ENCODE measurements around the gene CD46.
A peak's percentile ranks its signal among the peaks of the same experiment; 100 is the strongest.

Gene CD46

GRCh38 chr1:207831517-207832327 is 79.9 kb downstream of the CD46 start:
- no peak for DNase-seq

DNA sequence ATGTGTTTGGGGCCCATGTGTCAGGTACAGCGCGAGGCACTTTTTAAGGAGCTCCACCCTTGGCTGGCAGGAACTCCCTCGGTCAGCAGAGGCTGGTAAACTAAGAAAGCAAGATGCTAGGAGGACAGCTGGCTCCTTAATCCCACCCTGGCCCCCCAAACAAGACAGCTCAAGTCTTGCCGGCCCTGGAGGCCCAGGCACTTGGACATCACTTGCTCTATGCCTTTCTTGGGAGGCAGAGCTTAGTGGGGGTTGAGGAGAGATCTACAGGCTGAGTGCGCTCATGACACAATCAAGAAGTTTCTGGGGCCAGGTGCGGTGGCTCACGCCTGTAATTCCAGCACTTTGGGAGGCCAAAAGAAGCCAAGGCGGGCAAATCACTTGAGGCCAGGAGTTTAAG is 80.9 kb downstream of the CD46 start:
- DNase-seq = no peak

- peak; percentile 17 to 23 for DNase-seq
Observed at GRCh38 chr1:207833381-207833780, 81.5 kb downstream of the CD46 start.

DNA sequence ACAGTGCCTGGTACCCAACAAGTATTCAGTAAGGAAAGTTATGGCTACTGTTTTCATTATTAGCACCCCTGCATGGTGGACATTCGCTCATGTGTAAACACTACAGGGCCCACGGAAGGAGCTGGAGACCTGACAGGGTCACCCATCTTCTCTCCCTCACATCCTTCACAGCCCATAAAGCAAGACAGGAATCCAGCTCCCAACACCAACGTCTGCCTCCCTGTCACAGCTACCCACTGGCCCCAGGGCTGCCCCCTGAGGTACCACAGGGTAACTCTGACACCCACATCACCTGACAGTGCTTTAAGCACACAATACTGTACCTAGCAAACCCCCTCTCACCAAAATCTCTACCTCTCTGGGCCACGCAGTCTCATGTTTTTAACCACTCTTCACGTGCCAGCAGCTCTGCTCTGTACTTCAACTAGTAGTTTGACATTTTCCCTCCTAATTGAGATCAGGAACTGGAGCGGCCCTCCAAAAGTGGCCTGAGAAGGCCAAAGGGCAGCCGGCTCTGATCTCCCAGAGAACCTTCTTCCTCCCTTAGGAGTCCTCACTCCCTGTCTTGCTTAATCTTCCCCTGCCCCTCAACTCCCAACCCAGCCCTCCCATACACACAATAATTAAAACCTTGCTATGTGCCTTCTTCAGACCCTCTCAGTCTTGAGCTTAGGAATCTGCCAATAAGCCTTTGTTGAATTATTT is 82.3 kb downstream of the CD46 start:
- no peak for DNase-seq

- no peak for DNase-seq
Observed at GRCh38 chr1:207835958-207836357, 84.1 kb downstream of the CD46 start.

DNA sequence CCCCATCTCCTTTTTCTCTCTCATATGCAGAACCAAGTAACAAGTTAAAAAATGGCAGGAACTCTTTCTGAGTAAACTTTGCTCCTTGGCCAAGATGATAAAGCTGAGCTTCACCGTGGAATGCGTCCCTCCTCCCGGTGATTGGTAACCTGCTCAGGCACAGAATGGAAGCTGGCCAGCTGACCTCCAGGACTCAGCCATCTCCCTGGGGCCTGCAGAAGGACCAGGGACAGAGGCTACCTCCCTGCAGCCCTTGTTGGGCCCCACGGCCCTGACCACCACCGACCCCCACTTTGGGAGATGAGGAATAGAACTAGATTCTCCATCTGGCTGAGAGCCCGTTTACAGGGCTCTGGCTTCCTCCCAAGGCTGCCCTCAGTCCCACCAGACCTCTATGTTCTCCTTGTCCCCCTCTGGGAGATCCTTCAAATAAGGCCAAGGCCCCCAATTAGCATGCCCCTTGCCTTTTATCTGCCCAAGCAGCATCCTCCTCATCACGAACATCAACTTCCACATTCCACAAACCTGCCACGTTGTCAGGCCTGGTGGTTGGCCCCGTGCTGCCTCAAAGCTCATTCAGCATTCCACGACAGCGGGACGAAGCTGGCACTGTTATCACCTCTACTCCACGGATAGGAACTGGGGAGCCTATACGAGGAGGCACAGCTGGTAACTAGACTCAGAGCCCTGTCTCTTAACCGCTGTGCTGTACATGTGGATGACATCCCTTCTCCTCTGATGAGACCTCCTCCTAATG is 84.9 kb downstream of the CD46 start:
- no peak for DNase-seq

- no peak for DNase-seq
Observed at GRCh38 chr1:207837673-207838072, 85.8 kb downstream of the CD46 start.

DNA sequence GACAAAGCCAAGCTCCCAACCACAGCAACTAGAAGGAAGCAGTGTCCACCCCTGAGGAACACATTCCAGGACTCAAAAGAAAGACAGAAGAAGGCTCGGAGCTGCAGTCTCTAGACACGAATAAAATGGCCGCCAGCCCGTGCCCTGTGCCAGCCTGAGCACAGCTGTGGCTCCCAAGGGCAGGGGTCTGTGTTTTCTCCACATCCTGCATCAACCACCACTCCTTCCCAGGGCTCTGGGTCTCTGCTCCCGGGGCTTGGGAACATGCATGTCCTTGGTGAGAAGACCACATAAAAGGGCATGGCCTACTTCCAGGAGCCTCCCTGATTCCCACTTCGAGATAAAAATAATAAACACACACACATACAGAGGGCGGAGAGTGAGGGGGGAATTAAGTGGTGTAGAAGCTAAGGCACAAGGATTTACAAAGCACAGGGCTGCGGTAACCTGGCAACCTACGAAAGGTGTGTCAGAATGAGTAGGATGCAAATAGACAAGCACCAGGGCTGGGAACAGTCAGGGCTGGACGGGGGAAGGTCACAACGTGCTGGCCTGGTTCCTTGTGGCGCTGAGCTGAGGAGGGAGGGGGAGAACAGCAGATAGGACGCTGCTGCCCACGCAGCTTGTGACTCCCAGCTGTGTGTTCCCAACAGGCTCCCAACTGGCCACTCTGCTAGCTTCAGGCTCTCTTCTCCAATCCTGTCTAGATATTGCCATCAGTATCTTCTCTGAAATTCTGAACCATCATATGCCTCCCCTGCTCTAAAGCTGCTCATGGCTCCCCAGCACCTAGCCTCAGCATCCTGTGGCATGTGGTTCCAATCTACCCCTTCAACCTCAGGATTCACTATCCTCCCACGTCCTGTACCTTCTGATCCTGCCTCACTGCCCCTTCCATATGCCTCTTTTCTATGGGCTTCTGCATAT is 86.6 kb downstream of the CD46 start:
- DNase-seq = no peak

- DNase-seq = no peak
Observed at GRCh38 chr1:207839083-207839413, 87.2 kb downstream of the CD46 start.

GRCh38 chr1:207840380-207840779 is 88.5 kb downstream of the CD46 start:
- DNase-seq = no peak

- DNase-seq = peak; percentile 57 to 65
Observed at GRCh38 chr1:207841293-207841692, 89.4 kb downstream of the CD46 start.

DNA sequence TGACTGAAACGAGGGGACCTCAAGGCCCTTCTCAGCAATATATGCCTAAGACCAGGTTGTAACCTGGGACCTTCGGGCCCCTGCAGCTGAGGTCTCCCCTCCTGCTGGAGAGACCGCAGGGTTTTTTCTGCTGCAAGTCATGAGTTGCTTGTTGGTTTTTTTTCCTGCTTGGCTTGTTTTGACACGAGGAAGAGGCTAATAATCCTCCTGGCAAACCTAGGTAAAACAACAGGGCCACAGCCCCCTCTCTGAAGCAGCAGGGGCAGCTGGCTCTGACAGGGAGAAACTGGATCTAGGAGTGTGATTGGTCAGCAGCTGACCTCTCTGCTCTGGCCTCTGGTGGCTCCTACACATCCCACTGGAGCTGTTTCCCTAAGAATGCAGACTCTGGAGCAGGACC is 90.0 kb downstream of the CD46 start:
- no peak for DNase-seq

GRCh38 chr1:207842506-207842905 is 90.7 kb downstream of the CD46 start:
- no peak for DNase-seq

DNA sequence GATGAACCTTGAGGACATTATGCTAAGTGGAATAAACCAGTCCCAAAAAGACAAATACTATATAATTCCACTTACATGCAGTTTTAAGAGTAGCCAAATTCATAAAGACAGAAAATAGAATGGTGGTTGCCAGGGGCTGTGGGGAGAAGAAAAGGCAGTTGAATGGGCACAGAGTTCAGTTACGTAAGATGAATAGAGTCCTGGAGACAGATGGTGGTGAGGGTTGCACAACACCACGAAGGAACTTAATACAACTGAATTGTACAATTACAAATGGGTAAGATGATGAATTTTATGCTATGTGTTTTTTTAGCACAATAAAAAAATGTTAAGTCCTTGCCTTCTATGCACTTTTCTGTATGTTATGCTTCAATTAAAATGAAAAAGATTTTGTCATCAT is 92.5 kb downstream of the CD46 start:
- DNase-seq = peak; percentile 74 to 84
